IPS-18a (cell line): ENCODE data around the gene RGP1.

Experiments used
- H3K27ac ChIP-seq: one replicate; pipeline ENCODE4 v1.5.1; 2013; ENCODE audit warnings: low read length
- H3K27me3 ChIP-seq: one replicate; pipeline ENCODE4 v1.6.1; 2013; ENCODE audit warnings: mild to moderate bottlenecking, low read length; ENCODE audit not compliant: control insufficient read depth, insufficient read depth
- H3K36me3 ChIP-seq: one replicate; pipeline ENCODE4 v1.6.1; 2013; ENCODE audit warnings: low read depth, low read length; ENCODE audit not compliant: control insufficient read depth
- H3K4me1 ChIP-seq: one replicate; pipeline ENCODE4 v1.6.1; 2013; ENCODE audit warnings: low read depth, low read length; ENCODE audit not compliant: control insufficient read depth
- H3K4me3 ChIP-seq: one replicate; pipeline ENCODE4 v1.5.1; 2013; ENCODE audit warnings: low read length
- H3K9ac ChIP-seq: one replicate; pipeline ENCODE4 v1.6.1; 2013; ENCODE audit warnings: mild to moderate bottlenecking, low read length, moderate library complexity
- H3K9me3 ChIP-seq: one replicate; pipeline ENCODE4 v1.6.1; 2013; ENCODE audit warnings: low read depth, low read length; ENCODE audit not compliant: control insufficient read depth

The RGP1 gene

GRCh38 chr9:35711501-35712428 lies 37.3 kb upstream of the RGP1 start:
- Histone ChIP-seq H3K4me1 (no peaks in the 10 kb centered on the region), H3K27ac (no peak overlapping the region), H3K27me3 (no peaks in the 10 kb centered on the region), H3K36me3 (peaks cover 88% of the 10 kb centered on the region), H3K4me3 (no peak overlapping the region), H3K9ac (no peak overlapping the region), H3K9me3 (no peaks in the 10 kb centered on the region)

DNA sequence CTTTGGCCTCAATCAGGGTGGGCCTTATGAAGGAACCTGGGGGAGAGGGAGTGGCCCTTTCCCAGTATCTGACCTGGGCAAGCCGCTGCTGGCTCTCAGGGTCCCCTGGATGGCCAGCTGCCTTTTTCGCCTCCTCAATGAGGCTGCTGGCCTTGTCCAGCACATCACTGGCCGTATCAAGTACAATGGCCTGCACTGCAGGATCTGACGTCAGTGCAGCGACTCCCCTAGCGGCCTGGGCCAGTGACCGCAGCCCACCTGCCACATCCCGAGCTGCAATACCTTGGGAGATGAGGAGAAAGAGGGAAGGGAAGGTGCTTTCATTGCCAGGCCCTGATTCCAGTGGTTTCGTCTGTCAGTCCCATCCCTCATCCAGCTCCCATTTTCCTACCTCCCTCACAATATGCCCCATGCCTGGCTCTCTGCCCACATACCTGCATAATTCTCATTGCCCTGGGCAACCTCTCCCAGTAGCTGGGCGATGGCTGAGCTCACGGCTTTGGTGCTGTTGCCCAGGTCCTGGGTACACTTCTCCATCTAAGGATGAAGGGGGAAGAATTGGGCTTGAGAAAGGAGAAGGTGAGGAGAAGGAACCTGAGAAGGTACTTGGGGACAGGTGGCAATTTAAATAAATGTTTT lies 36.2 kb upstream of the RGP1 start:
- Histone ChIP-seq H3K27me3 (no peaks in the 10 kb centered on the region), H3K4me1 (no peaks in the 10 kb centered on the region), H3K9ac (no peak overlapping the region), H3K27ac (no peak overlapping the region), H3K9me3 (no peaks in the 10 kb centered on the region), H3K4me3 (no peak overlapping the region), H3K36me3 (peaks cover 88% of the 10 kb centered on the region)

DNA sequence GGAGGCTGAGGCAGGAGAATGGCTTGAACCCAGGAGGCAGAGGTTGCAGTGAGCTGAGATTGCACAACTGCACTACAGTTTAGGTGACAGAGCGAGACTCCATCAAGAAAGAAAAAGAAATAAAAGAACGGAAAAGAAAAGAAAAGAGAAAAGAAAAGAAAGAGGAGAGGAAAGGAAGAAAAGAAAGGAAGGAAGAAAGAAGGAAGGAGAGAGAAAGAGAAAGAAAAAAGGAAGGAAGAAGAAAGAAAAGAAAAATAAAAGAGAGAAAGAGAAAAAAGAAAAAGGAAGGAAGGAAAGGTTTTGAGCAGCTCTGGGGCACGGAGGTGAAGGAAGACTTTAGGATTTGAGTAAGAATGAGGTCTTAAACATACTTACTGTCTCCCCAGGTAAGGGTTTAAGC lies 35.5 kb upstream of the RGP1 start:
- Histone ChIP-seq H3K4me1 (no peaks in the 10 kb centered on the region), H3K9ac (no peak overlapping the region), H3K36me3 (peaks cover 88% of the 10 kb centered on the region)

DNA sequence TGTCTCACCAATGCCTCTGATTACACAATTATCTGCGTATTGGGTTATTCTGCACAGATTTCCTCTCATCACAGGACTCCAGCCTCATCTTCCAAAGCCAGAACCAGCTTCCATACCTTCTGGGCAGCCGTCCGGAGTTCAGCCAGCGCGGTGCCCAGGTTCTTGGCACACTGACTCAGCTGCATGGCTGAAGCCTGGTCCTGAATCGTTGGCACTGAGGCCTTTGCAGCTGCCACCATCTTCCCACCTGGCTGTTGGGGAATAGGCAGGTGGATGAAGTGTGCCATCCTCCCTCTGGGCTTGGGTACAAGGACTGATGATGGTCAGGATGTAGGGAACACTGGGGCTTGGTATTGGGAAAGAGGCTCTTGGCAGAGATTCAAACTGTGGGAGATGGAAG lies 35.0 kb upstream of the RGP1 start:
- H3K36me3 ChIP-seq, result peaks cover 88% of the 10 kb centered on the region
- no peaks in the 10 kb centered on the region for H3K9me3 ChIP-seq
- H3K9ac ChIP-seq, result no peak overlapping the region
- no peaks in the 10 kb centered on the region for H3K4me1 ChIP-seq
- no peak overlapping the region for H3K4me3 ChIP-seq
- no peak overlapping the region for H3K27ac ChIP-seq
- no peaks in the 10 kb centered on the region for H3K27me3 ChIP-seq

More for the DNA sequence above, 35.5 kb upstream of the RGP1 start:
- H3K9me3 ChIP-seq, result no peaks in the 10 kb centered on the region
- no peak overlapping the region for H3K27ac ChIP-seq
- no peaks in the 10 kb centered on the region for H3K27me3 ChIP-seq
- H3K4me3 ChIP-seq, result no peak overlapping the region

DNA sequence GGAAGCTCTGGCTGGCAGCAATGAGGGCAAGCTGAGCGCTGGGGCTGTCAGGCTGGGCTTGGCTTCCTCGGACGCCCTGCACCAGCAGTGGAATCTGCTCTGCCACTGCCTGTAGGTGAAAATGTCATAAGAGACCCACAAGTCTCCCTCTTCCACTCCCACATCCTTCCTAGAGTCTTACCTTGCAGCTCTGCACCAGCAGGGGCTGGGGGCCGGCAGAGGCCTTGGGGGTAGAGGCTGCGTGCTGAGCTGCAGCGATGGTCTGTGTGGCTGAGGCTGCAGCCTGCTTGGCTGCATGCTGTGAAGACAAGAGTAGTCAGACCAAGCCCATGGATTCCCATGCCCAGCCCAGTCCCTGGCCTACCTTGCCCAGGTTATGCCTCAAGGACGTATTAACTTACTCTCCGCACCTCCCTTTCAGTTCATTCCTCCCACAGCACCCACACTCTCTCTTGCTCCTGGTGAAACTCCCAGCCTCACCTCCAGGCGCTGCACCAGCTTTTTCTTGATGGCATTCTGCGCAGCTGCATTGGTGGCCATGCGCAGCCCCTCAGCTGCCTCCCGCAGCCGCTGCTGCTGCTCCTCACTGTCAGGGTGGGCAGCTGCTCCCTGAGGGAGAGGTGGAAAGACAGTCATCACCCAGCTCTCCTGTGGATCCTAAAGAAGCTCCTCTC lies 34.4 kb upstream of the RGP1 start:
- Histone ChIP-seq H3K27me3 (no peaks in the 10 kb centered on the region), H3K4me3 (no peak overlapping the region), H3K36me3 (peaks cover 91% of the 10 kb centered on the region), H3K4me1 (no peaks in the 10 kb centered on the region), H3K9me3 (no peaks in the 10 kb centered on the region), H3K9ac (no peak overlapping the region), H3K27ac (no peak overlapping the region)

DNA sequence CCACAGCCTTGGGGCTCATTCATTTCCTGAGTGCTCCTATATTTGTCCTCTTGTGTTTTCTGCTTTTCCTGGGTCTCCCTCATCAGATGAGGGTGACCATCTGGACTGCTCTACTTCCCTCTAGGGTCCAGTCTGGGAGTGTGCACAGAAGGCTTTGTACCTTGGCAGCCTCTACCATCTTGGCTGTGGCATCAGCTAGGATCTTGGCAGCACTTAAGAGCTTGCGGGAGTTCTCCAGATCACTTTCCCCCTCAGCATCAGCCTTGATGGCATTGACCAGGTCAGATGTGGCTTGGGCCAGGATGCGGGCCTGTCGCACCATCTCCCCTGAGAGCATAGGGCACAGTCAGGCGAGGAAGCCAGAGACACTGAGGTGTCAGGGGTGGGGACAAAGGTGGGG lies 32.9 kb upstream of the RGP1 start:
- Histone ChIP-seq H3K4me1 (no peaks in the 10 kb centered on the region), H3K27me3 (no peaks in the 10 kb centered on the region), H3K27ac (no peak overlapping the region), H3K4me3 (no peak overlapping the region), H3K9ac (no peak overlapping the region), H3K9me3 (no peaks in the 10 kb centered on the region), H3K36me3 (peaks cover 95% of the 10 kb centered on the region)

DNA sequence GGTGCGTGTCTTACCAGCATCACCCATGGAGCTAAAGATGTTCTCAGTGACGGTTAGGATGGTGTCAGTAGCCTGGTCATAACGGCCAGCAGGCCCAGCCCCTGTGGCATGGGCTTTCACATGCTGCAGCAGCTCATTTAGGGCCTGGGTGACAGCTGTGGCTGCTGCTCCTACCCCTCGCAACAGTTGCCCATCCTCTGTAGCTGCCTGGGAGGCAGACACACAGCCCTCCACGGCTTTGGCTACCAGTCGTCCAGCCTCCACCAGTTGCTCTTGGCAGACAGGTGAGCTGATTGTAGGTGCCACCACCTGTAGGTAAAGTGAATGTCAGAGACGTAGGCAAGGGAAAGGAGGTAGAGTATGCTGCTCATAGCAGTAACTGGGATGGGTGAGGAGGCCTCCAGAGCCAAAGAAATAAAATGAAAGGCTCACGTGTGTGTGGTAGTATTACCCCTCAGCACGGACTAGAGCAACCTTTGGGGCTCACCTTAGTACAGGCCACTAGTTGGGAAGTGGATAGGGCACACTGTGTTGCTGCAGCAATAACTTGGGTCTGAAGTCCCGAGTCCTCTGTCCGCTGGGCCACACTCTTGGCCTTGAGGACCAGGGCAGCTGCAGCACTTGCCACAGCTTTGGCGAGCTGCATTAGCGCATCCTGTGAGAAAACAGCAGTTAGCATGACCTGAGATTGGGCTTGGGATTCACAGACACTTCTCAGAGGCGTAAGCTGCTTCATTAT lies 31.8 kb upstream of the RGP1 start:
- no peaks in the 10 kb centered on the region for H3K9me3 ChIP-seq
- no peak overlapping the region for H3K27ac ChIP-seq
- H3K9ac ChIP-seq, result no peak overlapping the region
- H3K36me3 ChIP-seq, result peaks cover 98% of the 10 kb centered on the region
- no peaks in the 10 kb centered on the region for H3K4me1 ChIP-seq
- H3K4me3 ChIP-seq, result no peak overlapping the region
- no peaks in the 10 kb centered on the region for H3K27me3 ChIP-seq

DNA sequence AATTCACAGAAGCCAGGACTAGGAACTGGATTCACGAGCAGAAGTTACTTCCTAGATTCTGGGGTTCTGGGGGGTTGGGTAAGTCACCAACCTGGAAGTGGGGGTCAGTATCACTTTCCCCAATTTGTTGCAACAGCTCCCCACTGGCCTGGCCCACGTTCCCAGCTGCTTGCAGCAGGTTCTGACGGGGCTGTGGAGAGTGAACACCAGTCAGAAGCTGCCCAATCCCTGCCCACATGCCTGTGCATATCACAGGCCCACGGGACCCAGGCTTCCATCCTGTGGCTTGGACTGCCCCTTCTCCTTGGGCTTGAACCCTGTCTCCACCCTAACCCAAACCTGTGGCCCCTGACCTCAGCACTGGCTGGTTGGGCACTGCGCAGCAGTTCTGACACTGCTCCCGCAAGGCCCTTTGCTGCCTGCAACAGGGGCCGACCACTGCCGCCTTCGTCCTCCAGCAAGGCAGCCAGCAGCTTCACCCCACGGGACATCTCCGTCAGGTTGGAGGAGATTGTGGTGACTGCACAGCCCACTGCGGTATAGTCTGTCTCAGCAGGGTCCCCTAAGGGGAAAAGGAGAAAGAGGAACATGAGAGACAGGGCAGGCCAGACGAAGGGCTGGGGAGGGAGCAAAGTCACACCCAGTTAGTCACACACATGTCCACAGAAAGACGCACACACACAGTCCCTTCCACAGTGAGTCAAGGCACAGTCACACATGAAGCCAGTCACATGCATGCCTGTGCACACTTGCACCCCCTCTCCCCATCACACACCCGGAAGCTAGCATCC lies 30.2 kb upstream of the RGP1 start:
- H3K36me3 ChIP-seq, result peaks cover 95% of the 10 kb centered on the region
- no peak overlapping the region for H3K27ac ChIP-seq
- no peak overlapping the region for H3K9ac ChIP-seq
- no peaks in the 10 kb centered on the region for H3K9me3 ChIP-seq
- no peaks in the 10 kb centered on the region for H3K4me1 ChIP-seq
- H3K27me3 ChIP-seq, result no peaks in the 10 kb centered on the region
- no peak overlapping the region for H3K4me3 ChIP-seq

DNA sequence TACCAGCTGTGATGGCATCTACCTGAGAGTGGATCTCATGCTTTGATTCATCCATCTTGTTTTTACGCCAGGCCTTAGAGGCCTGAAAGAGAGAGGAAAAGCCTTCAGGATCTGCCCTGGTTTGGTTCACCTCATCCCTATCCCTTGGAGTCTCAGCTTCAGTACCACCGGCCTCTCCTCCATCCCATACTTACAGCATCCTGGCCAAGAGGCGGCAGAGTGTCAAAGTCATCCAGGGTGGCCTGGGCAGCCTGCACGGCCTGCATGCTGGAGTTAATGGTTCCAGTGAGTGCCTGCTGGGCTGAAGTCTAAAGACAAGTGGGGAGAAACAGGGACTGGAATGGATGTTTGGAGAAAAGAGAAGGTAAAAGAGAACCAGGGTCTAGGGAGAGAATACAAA lies 29.5 kb upstream of the RGP1 start:
- Histone ChIP-seq H3K4me3 (no peak overlapping the region), H3K36me3 (peaks cover 95% of the 10 kb centered on the region), H3K27me3 (no peaks in the 10 kb centered on the region), H3K9me3 (no peaks in the 10 kb centered on the region), H3K9ac (no peak overlapping the region), H3K4me1 (no peaks in the 10 kb centered on the region), H3K27ac (no peak overlapping the region)

- peaks cover 63% of the 10 kb centered on the region for H3K36me3 ChIP-seq
- no peaks in the 10 kb centered on the region for H3K9me3 ChIP-seq
- H3K4me3 ChIP-seq, result no peak overlapping the region
- H3K27me3 ChIP-seq, result no peaks in the 10 kb centered on the region
- H3K4me1 ChIP-seq, result peaks cover 16% of the 10 kb centered on the region
- H3K27ac ChIP-seq, result no peak overlapping the region
- no peak overlapping the region for H3K9ac ChIP-seq
These were observed 25.7 kb upstream of the RGP1 start for GRCh38 chr9:35723426-35723825.
